Thyroid gland (tissue), 4 donors: ENCODE data around the gene STK11IP.
"Not testable (repeated sequence)": the region's sequence is repeated elsewhere in the genome, so short reads cannot be mapped to it uniquely, and the experiment has no call there.

ENCODE experiments used
- POLR2A ChIP-seq, 2 donors: fragments of 450-650 bp; IDR thresholded peaks; one replicate each; pipeline ENCODE4 v1.6.1; 2017; ENCODE audit warnings: antibody characterized with exemption in 2 of 2, mild to moderate bottlenecking in 2 of 2, moderate library complexity in 1 of 2
- TF ChIP-seq, protein P1 (sequence below), 6 experiments: fragments of 200-600 bp in 3 of 6; fragments of 450-650 bp in 3 of 6; sonication (generic) in 3 of 6; IDR thresholded peaks; one replicate each; pipeline ENCODE4 v1.5.1; 2016 to 2019; ENCODE audit warnings: antibody characterized with exemption in 6 of 6, mild to moderate bottlenecking in 2 of 6, inconsistent platforms in 1 of 6, moderate library complexity in 1 of 6

DNA sequence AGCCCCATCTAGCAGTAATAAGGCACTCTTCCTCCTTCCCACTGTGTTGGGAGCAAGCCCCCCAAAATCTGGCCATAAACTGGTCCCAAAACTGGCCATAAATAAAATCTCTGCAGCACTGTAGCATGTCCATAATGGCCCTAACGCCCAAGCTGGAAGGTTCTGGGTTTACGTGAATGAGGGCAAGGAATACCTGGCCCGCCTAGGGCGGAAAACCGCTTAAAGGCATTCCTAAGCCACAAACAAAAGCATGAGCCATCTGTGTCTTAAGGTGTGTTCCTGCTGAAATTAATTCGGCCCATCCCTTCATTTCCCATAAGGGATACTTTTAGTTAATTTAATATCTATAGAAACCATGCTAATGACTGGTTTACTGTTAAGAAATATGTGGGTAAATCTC, 54.0 kb downstream of the STK11IP start:
- TF ChIP-seq, protein P1, sequence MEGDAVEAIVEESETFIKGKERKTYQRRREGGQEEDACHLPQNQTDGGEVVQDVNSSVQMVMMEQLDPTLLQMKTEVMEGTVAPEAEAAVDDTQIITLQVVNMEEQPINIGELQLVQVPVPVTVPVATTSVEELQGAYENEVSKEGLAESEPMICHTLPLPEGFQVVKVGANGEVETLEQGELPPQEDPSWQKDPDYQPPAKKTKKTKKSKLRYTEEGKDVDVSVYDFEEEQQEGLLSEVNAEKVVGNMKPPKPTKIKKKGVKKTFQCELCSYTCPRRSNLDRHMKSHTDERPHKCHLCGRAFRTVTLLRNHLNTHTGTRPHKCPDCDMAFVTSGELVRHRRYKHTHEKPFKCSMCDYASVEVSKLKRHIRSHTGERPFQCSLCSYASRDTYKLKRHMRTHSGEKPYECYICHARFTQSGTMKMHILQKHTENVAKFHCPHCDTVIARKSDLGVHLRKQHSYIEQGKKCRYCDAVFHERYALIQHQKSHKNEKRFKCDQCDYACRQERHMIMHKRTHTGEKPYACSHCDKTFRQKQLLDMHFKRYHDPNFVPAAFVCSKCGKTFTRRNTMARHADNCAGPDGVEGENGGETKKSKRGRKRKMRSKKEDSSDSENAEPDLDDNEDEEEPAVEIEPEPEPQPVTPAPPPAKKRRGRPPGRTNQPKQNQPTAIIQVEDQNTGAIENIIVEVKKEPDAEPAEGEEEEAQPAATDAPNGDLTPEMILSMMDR (IDR thresholded peaks at IDR 0.05) = not testable (repeated sequence)
- TF ChIP-seq POLR2A (IDR thresholded peaks at IDR 0.05) = not testable (repeated sequence)
